Non-pigmented ciliary epithelial cell (primary cell): ENCODE measurements around the gene TRAM2.
A peak's percentile ranks its signal among the peaks of the same experiment; 100 is the strongest.

Source experiments
- DNase-seq: peaks from one replicate; pipeline ENCODE4 v3.0.0-alpha.2; 2010; ENCODE audit warnings: low read depth

TRAM2 gene

DNA sequence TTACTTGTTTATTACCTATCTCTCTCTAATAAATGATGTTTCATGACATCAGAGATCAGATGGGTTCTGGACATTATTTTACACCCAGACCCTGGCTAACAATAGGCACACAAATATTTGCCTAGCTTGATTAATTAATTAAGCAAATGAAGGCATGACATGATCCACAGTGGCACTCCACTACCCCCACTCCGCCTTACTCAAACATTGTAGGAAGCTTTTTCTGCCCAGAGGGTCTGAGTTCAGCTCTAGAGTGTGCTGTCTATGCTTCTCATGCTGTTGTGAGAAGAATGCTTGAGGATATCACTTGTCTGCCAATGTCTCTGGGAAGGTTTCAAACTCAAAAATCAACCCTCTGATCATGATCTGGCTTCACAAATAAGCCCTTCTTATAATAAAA, 45.0 kb downstream of the TRAM2 start:
- no peak for DNase-seq

DNA sequence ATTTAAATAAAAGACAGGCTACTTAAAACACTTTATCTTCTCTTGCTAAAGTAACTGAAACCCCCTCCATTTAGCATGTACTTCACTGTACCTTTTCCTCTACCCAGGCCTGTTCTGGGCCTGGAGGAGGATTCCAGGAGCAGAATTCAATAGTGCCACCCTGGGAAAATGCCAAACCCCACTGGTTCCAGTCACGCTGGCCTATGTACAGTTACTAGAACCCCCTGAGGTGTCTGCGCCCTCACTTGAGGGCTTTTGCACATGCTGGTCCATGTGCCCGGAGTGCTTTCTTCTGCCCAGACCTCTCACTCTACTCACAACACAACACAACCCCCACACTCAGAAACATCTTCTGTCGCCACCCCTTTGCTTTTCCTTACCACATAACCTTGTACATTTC, 45.5 kb downstream of the TRAM2 start:
- no peak for DNase-seq

DNA sequence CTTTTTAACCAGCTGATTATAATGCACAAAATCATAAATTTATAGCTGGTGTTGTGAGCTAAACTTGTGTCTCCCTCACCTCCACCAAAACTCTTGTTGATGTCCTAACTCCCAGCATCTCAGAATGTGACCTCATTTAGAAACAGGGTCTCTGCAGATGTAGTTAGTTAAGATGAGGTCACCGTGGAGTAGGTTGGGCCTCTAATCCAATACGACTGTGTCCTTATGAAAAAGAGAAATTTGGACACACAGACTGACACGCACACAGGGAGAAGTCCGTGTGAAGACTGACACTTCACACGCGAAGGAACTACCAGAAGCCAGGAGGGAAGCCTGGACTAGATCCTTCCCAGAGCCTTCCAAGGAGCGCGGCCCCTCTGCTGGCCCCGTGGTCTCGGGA, 46.5 kb downstream of the TRAM2 start:
- no peak for DNase-seq

DNA sequence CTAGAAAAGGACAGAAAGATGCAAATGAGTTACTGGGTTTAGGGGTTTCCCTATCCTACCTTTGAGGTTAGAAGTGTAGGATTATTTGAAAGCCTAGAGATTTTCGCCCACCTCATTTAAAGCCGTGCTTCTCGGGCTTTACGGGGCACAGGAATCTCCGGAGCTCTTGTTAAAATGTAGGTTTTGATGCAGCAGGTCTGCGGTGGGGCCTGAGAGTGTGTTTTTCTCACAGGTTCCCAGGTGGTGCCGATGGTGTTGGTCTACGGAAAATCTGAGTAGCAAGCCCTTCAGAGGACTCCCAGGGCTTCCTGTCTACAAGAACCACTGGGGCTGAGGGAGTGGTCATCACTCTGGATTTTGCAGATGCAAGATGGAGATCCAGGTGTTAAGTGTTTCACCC, 47.5 kb downstream of the TRAM2 start:
- DNase-seq: no peak

DNA sequence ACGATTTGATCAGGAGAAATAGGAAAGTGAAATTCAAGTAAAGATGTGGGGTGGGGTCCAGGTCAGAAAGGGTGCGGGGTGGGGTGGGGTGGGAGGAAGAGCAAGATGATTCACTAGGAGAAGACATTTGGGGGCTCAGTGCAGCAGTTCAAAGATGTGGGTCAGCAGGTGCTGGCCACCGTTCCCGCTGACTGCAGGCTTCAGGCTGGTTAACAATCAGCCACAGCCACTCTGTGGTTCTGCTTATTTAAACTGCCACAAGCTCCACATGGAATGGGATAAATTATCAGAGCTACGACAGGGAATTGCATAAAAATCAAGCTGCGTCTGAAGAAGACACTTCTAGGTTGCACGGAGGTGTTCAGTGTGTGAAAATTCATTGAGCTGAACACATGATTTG, 49.4 kb downstream of the TRAM2 start:
- DNase-seq: no peak

DNA sequence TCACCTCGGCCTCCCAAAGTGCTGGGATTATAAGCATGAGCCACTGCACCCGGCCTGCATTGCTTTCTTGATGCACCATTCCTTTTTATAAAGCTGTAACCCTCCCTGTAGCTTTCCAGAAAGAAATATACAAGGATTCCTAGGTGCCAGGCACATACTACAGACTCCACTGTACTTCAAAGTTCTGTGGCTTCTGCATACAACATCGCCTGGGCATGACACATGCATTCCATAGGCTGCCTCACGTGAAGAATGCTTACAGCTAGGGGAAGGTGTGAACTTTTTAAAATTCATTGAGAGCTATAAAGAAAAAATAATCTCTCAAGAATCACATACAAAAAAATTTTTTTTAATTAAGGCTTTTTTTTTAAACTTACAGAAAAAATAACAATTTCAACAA, 50.2 kb downstream of the TRAM2 start:
- no peak for DNase-seq

DNA sequence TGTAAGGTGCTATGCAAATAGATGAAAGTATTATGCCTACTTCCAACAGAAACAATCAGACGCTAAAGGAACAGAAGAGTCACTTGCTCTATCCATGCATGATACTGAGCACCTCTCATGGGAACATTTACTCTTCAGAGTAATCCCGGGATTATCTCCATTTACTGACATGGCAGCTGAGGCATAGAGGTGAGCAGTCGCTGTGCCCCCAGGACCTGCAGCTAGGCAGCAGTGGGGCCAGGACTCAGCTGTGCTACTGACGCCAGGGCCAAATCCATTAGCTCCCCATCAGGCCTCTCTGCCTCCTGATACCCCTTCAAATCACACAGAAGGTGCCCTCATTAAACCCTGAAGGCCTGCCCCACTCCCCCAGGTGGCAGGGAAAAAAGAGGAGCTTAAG, 51.9 kb downstream of the TRAM2 start:
- no peak for DNase-seq

DNA sequence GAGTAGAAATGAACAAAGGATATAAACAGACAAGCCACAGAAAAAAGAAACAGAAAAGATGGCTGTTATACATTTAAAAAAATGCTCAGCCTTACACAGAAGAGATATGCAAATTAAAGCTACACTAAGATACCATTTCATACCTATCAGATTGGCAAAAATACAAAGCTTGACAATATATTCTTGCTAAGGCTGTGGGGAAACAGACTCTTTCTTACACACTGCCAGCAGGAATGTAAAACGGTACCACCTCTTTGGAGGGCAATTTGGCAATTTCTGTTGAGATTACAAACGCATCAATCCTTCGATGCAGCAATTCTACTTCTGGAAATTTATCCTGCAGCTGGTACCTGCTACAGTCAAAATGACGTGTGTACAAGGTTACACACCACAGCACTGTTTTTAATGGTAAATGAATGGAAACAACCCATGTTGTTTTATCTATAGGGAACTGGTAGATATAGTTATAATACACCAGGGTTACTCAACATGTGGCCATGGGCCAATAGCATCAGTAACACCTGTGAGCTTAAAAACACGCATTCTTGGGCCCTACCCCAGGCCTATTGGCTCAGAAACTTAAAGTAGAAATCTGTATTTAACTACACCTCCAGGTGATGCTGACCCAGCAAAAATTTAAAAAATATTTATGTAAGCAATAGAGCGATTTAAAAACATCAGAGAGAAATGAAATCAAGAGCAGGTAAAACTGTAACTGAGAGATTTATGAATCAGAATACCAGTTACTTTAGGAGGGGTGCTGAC, 53.3 kb downstream of the TRAM2 start:
- DNase-seq: no peak

DNA sequence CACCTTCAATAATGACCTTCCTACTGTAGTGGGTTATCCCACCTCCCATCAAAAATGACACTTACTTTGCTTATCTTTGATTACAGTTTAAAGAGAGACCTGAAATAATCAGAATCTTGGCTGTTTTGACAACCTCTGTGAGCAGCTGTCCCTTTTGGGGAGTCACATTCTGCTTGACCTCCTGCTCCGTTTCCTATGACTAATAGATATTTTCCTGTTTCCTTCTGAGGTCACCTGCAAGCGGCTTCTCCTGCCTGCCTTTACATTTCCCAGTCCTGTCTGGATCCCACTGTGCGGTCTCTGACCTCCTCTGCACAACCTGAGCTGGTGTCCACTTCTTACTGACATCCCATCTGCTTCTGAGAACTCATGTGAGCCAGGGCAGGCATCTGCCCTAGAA, 54.2 kb downstream of the TRAM2 start:
- no peak for DNase-seq

DNA sequence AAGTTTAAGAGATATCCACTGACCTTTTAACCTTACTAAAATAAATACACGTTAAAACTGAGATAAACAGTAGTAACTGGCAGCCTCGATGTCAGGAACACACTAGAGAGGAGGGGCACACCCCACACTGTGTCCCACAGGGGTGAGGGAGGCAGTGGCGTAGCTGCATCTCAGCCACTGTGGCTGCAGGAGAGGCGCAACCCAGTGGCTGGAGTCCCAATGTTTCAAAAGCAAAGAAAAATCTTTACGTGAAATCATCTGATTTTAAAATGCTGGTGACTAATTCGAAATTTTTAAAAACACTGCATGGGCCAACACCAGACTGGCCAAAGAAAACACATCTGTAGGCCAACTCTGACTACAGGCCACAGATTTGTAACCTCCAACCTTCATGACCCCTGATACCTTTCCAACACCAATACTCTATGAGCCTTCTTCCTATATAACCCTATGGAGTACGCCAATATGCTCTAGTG, 54.7 kb downstream of the TRAM2 start:
- DNase-seq: no peak

DNA sequence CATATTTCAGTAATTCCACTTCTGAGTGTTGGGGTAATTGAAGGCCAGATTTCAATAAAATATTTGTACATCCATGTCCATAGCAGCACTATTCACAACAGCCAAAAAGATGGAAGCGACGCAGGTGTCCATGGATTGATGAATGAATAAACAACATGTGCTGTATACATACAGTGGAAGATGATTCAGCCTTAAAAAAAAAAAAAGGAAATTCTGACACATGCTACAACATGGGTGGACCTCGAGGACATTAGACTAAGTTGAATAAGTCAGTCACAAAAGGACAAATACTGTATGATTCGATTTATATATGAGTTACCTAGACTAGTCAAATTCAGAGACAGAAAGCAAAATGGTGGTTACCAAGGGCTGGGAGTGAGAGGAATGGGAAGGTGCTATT, 57.2 kb downstream of the TRAM2 start:
- DNase-seq: no peak

DNA sequence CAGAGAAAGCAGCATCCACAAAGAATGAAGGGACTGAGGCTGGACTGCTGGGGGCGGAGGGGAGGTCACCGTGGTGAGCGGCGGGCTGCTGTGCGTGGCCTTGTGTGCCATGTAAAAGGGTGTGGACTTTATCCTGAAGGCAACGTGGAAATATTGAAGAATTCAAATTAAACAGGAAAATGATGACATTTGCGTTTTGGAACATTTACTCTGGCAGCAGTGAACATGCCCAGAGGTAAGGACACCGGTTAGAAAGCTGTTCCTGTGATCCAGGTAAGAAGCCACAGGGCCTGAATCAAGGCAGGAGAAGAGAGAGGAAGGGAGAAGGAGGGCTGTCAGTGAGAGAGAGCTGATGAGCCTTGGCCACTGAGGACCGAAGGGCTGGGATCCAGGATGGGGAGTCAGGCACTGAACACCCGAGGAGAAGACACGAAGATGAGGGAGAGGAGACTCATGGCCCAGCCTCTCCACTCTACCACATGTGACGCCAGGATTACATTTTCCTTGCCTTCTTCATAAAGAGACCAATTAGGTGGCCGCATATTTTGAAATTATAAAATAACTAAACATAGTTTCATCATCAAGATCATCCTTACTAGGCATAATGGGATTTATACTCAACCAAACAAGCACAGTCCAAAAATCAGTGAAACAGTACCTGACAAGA, 58.4 kb downstream of the TRAM2 start:
- no peak for DNase-seq

DNA sequence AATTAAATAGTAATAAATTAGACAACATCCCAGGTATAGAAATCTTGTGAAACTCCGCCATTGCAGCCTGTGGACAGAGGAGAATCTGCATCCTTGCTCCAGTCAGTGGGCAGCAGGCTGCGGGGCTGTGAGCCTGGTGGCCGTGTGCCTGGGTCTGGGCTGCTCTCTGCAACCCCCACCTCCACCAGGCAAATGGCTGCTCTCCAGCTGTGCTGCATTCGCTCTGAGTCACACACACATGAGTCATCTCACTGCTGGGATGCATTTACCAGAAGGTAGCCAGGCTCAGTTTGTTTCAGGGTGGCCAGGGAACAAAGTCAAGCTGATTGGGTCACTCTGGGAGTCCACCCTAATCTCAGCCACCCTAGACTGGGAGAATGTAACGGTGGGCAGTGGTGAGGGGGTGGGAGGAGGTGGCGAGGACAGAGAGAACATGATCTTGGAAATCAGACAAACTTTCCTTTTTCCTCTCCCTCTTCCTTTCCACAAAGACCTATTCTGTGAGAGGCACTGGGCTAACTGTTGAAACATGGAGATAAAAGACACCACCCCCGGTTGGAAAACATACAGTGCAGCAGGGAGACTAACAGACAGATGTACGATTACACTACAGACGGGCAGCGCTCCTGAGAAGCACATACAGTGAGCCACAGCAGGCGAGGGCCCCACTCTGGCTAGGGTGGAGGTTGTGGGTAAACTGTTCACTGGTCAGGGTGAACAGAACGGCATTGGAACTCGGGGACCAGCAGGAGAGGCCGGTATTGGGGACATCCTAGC, 59.2 kb downstream of the TRAM2 start:
- DNase-seq: peak; percentile 94

DNA sequence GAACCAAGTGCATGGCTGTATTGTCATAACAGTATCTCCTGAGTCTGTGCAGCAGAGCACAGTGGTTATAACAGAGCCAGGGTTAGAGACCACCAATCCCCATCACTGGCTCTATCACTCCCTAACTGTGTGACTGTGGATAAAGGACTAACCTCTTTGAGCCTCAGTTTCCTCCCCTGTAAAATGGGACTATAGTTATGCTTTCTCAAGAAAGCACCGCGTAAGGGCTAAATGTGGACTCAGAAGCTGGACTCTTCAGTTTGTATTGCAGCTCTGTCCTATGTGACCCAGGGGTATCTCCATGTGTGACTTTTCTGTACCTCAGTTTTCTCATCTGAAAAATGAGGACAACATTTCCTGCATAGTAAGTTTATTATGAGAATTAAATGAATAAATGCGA, 59.9 kb downstream of the TRAM2 start:
- DNase-seq: no peak

DNA sequence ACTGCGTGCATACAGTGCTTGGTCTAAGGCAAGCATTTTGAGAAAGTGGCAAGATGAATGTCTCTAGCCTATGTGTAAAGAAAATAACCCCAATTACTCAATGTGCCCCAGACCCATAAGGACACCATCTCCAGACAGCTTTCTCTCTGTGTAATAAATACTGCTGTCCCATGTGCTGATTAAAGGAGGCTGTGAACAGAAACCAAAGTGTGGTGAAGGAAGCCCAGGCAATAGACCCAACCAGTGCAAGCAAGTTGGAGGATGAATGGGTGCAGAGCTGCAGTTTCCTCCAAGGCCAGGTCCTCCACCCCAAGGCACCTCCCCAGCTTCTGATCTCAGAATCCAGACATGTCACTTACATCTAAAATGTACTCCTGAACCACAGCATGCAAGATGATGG, 60.6 kb downstream of the TRAM2 start:
- DNase-seq: no peak

DNA sequence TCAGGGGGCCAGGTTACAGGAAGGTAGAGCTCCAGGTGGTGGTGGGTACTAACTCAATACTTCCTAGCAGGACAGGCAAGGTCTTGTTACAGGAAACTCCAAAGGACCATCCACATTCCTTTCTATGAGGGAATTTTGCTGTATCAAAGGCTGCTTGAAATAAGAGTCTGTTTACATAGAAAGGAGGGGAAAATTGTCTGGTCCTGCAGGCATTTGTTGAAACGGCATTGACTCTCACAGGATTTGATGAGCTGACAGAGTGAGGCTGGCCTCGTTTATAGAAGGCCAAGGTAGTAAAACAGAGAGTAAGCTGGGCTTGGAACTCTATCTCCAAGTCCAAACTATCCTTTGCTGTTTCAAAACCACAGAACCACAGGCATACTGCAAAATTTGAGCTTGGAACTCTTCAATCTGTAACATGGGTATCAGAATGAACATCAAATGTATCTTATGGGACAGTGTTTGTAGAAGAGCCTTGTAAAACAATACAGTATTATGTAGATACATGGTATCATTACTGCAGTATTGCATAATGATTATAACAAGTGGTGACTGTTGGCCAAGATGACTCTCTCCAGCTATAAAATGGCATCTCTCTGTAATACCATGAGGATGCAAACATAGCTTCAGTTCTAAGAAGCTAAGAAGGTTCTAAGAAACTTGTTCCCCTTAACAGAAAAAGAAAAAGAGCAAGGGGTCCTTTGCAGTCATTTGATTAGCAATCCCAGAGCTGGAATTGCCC, 61.5 kb downstream of the TRAM2 start:
- DNase-seq: no peak

DNA sequence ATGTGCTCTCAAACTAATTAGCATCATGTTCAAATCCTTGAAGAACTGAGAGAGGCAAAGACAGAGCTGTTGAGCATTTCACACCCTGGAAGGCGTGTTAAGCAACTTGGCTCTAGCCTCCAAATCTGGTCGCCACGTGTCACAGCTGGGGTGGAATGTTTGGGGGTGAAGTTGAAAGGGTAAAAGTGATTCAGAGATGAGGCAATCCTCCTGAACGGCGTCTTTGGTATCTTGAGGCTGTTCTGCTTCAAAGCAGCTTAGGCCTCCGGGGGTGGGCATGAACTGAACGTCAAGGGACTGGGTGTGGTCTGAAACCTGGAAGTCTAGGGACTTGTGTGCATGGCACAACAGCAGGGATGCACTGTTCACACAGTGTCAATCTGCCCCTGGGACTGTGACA, 62.3 kb downstream of the TRAM2 start:
- no peak for DNase-seq

DNA sequence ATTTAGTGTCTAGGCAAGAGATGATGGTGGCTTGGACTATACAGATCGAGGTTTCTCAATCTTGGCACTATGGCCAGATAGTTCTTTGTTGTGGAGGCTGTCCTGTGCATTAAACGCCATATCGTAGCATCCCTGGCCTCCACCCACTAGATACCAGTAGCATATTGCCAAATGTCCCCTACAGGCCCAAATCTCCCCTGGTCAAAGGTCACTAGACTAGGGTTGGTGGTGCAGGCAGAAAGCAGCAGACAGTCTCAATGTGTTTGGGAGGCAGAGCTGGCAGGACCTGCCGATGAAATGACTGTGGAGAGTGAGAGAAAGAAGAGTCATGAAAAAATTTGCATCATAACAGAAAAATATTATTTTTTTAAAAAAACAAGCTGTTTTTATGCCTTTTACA, 63.0 kb downstream of the TRAM2 start:
- DNase-seq: no peak

DNA sequence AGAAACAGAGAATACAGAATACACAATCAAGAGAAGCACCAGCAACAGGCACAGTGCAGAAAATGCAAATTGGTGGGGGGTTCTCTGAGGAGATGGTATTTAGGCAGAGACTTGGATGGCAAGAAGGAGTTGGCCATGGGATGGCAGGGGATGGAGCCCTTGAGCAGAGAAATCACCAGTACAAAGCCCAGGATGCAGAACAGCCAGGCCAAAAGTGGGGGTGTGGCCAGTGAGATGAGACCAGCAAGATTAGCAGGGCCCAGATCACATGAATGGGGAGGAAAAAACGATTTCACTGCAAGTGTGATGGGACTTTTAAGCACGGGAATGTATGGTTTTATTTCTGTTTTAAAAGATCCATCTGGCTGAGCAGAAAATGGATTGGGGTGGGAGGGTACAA, 63.4 kb downstream of the TRAM2 start:
- DNase-seq: no peak

DNA sequence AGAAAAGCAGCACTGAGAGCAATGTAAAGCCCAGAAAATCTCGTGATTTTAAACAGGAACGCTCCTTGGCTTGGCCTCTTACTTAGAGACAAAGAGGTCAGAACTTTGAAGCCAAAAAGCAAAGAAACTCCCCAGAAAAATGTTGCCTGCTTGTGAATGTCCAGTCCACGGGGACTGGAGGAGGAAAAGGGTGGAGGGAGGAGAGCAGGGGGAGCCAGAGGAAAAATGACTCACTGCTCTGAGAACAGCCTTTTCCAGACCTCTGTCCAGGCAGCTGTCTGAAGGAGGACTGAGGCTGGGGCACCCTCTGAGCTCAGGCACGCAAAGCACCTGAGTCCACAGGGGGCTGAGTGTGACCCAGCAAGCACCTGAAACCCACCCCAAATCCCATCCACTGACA, 64.7 kb downstream of the TRAM2 start:
- DNase-seq: peak; percentile 76

DNA sequence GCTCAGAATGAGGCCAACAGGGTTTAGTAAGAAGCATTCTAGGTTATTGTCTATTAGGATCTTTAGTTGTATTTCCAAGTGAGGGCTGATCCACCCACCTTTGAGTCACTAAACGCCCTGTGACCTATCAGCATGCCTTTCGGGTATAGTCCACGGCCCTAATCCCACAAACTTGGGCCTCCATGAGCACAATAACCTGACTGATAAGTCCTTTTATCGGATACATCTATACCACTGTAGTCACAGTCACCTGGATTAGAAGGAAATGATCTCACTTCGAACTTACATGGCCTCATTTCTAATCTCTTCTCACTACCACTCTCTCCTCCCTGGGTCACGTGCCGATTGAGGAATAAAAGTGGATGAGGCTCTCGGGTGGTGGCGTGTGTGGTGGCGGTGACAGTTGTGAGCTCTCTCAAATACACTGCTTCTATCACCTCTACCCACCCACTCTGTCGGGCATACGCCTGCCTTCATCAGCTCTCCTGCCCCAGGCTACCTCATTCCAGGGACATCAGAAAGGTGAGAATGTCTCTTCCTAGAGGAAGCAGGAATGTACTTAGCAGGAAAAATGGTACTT, 65.2 kb downstream of the TRAM2 start:
- no peak for DNase-seq

DNA sequence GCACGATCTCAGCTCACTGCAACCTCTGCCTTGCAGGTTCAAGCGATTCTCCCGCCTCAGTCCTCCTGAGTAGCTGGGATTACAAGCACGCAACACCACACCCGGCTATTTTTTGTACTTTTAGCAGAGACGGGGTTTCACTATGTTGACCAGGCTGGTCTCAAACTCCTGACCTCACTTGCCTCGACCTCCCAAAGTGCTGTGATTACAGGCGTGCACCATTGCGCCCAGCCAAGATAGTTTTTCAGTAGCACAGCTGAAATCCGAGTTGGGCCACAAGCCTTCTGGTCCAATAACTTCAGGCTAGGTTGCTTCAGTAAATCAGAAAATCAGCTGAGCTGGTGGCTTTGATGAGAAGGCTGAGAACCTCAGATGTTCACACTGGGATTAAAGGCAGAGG, 65.7 kb downstream of the TRAM2 start:
- no peak for DNase-seq
